CD4-positive, alpha-beta T cell (primary cell): ENCODE results near the gene JARID2. TPM values are rescaled to one million over a fixed set of nuclear protein-coding genes. Genes with fewer than 3 reads are reported as not detected.

Experiments
- ATAC-seq: fragments of 200-7000 bp; cut with Tn5 transposase; one replicate; pipeline ENCODE4 v1.10.0; 2022; ENCODE audit warnings: mild to moderate bottlenecking; ENCODE audit not compliant: poor library complexity
- CTCF ChIA-PET: fragments of 350-600 bp; sonication (Branson Sonifier 250); formaldehyde crosslinking; loops from one replicate; lab custom pipeline; 2021; ENCODE audit warnings: antibody characterized with exemption, inconsistent platforms; lab: Charles Lee
- POLR2A ChIA-PET: fragments of 350-600 bp; sonication (Branson Sonifier 250); formaldehyde crosslinking; loops from one replicate; lab custom pipeline; 2021; ENCODE audit warnings: antibody characterized with exemption, inconsistent platforms; lab: Charles Lee
- DNase-seq, 14 experiments: peaks; one replicate each; pipeline ENCODE4 v3.0.0-alpha.2; 2013 to 2020; ENCODE audit warnings: mixed read lengths in 2 of 14
- H3K27ac ChIP-seq, 2 donors: one replicate each; pipeline versions ENCODE4 v1.5.1 to v1.7.0; 2013; ENCODE audit warnings: low read length in 2 of 2, low read depth in 1 of 2, mild to moderate bottlenecking in 1 of 2
- H3K27me3 ChIP-seq, 2 experiments: 1 replicate in 1 of 2; 2 replicates in 1 of 2; pipeline versions ENCODE4 v1.6.1 to v1.7.0; 2013; ENCODE audit warnings: low read length in 2 of 2, control low read depth in 1 of 2, mild to moderate bottlenecking in 1 of 2, moderate library complexity in 1 of 2; ENCODE audit not compliant: insufficient read depth in 2 of 2, control insufficient read depth in 1 of 2
- H3K36me3 ChIP-seq: one replicate; pipeline ENCODE4 v1.6.1; 2013; ENCODE audit warnings: low read length, control low read depth; ENCODE audit not compliant: insufficient read depth
- H3K4me1 ChIP-seq: one replicate; pipeline ENCODE4 v1.6.1; 2013; ENCODE audit warnings: low read length, control low read depth; ENCODE audit not compliant: insufficient read depth
- H3K4me3 ChIP-seq: one replicate; pipeline ENCODE4 v1.5.1; 2013; ENCODE audit warnings: mild to moderate bottlenecking, low read length, moderate library complexity
- H3K9me3 ChIP-seq, 2 experiments: 1 replicate in 1 of 2; 2 replicates in 1 of 2; pipeline versions ENCODE4 v1.6.1 to v1.7.0; 2013; ENCODE audit warnings: low read length in 2 of 2, mild to moderate bottlenecking in 2 of 2, control low read depth in 1 of 2, moderate library complexity in 1 of 2; ENCODE audit not compliant: control insufficient read depth in 1 of 2, insufficient read depth in 1 of 2
- H3K27ac Mint-ChIP-seq: one replicate; pipeline ENCODE4 v1.8.0; 2020; ENCODE audit warnings: mixed read lengths
- H3K27me3 Mint-ChIP-seq: one replicate; pipeline ENCODE4 v1.8.0; 2021; ENCODE audit warnings: mixed read lengths
- H3K36me3 Mint-ChIP-seq: one replicate; pipeline ENCODE4 v1.8.0; 2021; ENCODE audit warnings: low read depth, mixed read lengths
- H3K4me1 Mint-ChIP-seq: one replicate; pipeline ENCODE4 v1.8.0; 2021; ENCODE audit warnings: low read depth, mixed read lengths
- H3K4me3 Mint-ChIP-seq: one replicate; pipeline ENCODE4 v1.8.0; 2020; ENCODE audit warnings: mild to moderate bottlenecking, mixed read lengths
- H3K9me3 Mint-ChIP-seq: one replicate; pipeline ENCODE4 v1.8.0; 2020; ENCODE audit warnings: mixed read lengths
- intact Hi-C, 2 experiments: fragments of 100-400 bp; cut with DNase I in 1 of 2; cut with micrococcal nuclease in 1 of 2; formaldehyde crosslinking; loops; one replicate each; pipeline versions ENCODE4 v1.15.1 to v1.9.0; 2023 to 2025; cut with DNase I, micrococcal nuclease
- total RNA-seq, 174 experiments: library from RNA in 2 of 174; stranded (reverse) in 2 of 174; gene quantifications; one replicate each; pipeline ENCODE4 v1.2.3 and lab custom pipeline; 2021 to 2026
- TF ChIP-seq, protein P1 (sequence below): fragments of 200-600 bp; IDR thresholded peaks from one replicate; pipeline ENCODE4 v1.8.0; 2022; ENCODE audit warnings: antibody characterized with exemption, mild to moderate bottlenecking

The JARID2 gene
- total RNA-seq, 2 experiments from 2014 or later, result 32.0 to 33.0 TPM

- CTCF ChIA-PET, result no interaction called here
- H3K27ac ChIP-seq, result no peak overlapping the region
- H3K27me3 ChIP-seq, result no peaks in the 10 kb centered on the region
- H3K9me3 Mint-ChIP-seq, result no peaks in the 10 kb centered on the region
- H3K4me3 ChIP-seq, result no peak overlapping the region
- H3K27me3 Mint-ChIP-seq, result no peaks in the 10 kb centered on the region
- no peak overlapping the region for H3K4me3 Mint-ChIP-seq
- DNase-seq, result no peak
- POLR2A ChIA-PET, result interaction anchor here (1.5 to 2.6 kb wide), 3 partner anchors 8 to 15 kb away, joined by 4 to 10 read pairs (median 6); partner anchors contain the start of gene JARID2
- H3K36me3 Mint-ChIP-seq, result peaks cover 4% of the 10 kb centered on the region
- peaks cover 68% of the 10 kb centered on the region for H3K4me1 ChIP-seq
- no peaks in the 10 kb centered on the region for H3K36me3 ChIP-seq
- H3K27ac Mint-ChIP-seq, result peak overlapping the region; percentile 6
- TF ChIP-seq, protein P1, sequence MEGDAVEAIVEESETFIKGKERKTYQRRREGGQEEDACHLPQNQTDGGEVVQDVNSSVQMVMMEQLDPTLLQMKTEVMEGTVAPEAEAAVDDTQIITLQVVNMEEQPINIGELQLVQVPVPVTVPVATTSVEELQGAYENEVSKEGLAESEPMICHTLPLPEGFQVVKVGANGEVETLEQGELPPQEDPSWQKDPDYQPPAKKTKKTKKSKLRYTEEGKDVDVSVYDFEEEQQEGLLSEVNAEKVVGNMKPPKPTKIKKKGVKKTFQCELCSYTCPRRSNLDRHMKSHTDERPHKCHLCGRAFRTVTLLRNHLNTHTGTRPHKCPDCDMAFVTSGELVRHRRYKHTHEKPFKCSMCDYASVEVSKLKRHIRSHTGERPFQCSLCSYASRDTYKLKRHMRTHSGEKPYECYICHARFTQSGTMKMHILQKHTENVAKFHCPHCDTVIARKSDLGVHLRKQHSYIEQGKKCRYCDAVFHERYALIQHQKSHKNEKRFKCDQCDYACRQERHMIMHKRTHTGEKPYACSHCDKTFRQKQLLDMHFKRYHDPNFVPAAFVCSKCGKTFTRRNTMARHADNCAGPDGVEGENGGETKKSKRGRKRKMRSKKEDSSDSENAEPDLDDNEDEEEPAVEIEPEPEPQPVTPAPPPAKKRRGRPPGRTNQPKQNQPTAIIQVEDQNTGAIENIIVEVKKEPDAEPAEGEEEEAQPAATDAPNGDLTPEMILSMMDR, result no peak
- peaks cover 0 to 4% of the 10 kb centered on the region in 2 experiments for H3K9me3 ChIP-seq
- intact Hi-C loops, result loop anchor here in 1 of 2 experiments (5.0 kb wide), 1 partner anchor 37 kb away; no protein-coding TSS in a partner anchor
- peaks cover 96% of the 10 kb centered on the region for H3K4me1 Mint-ChIP-seq
- ATAC-seq, result no peak
Measured at GRCh38 chr6:15260099-15260821, 14.4 kb downstream of the JARID2 start.

GRCh38 chr6:15263780-15264374, 18.0 kb downstream of the JARID2 start:
- peak overlapping the region; percentile 23 for H3K27ac Mint-ChIP-seq
- no peaks in the 10 kb centered on the region for H3K9me3 Mint-ChIP-seq
- ChIA-PET CTCF (no interaction called here), POLR2A (interaction anchor here (0.9 to 3.5 kb wide), 3 partner anchors 12 to 157 kb away, joined by 3 to 18 read pairs (median 11); no protein-coding TSS in a partner anchor)
- H3K9me3 ChIP-seq, result peaks cover 0 to 4% of the 10 kb centered on the region in 2 experiments
- peaks cover 74% of the 10 kb centered on the region for H3K4me1 ChIP-seq
- H3K36me3 Mint-ChIP-seq, result no peaks in the 10 kb centered on the region
- ATAC-seq, result no peak
- H3K27me3 ChIP-seq, result no peaks in the 10 kb centered on the region
- H3K36me3 ChIP-seq, result no peaks in the 10 kb centered on the region
- intact Hi-C loops, result loop anchor here in 1 of 2 experiments (5.0 kb wide), 1 partner anchor 33 kb away; no protein-coding TSS in a partner anchor
- H3K27ac ChIP-seq, result no peak overlapping the region
- peaks cover 96% of the 10 kb centered on the region for H3K4me1 Mint-ChIP-seq
- TF ChIP-seq, protein P1, result no peak
- no peak overlapping the region for H3K4me3 ChIP-seq
- peak overlapping the region; percentile 68 for H3K4me3 Mint-ChIP-seq
- H3K27me3 Mint-ChIP-seq, result no peaks in the 10 kb centered on the region
- no peak for DNase-seq

- Histone ChIP-seq H3K27ac (no peak overlapping the region), H3K4me3 (no peak overlapping the region), H3K27me3 (no peaks in the 10 kb centered on the region), H3K36me3 (no peaks in the 10 kb centered on the region), H3K9me3 (peaks cover 0 to 4% of the 10 kb centered on the region in 2 experiments), H3K4me1 (peaks cover 75% of the 10 kb centered on the region)
- Mint-ChIP-seq H3K36me3 (no peaks in the 10 kb centered on the region), H3K9me3 (no peaks in the 10 kb centered on the region), H3K27ac (peak overlapping the region; percentile 23), H3K4me3 (peak overlapping the region; percentile 68), H3K4me1 (peaks cover 93% of the 10 kb centered on the region), H3K27me3 (no peaks in the 10 kb centered on the region)
- ATAC-seq, result no peak
- no peak for DNase-seq
- TF ChIP-seq, protein P1, result no peak
- POLR2A ChIA-PET, result interaction anchor here (0.7 to 3.5 kb wide), 6 partner anchors 12 to 157 kb away, joined by 3 to 18 read pairs (median 3); partner anchors contain the start of gene JARID2
- intact Hi-C loops, result loop anchor here in 1 of 2 experiments (5.0 kb wide), 1 partner anchor 33 kb away; no protein-coding TSS in a partner anchor
- CTCF ChIA-PET, result no interaction called here
Measured at GRCh38 chr6:15264412-15264811, 18.5 kb downstream of the JARID2 start.
